AG09309 (cell line): ENCODE results near the gene ANTXRL.
"Not testable (repeated sequence)": the region's sequence is repeated elsewhere in the genome, so short reads cannot be mapped to it uniquely, and the experiment has no call there.

Source experiments
- DNase-seq: peaks from one replicate; pipeline ENCODE4 v3.0.0-alpha.2; 2010; ENCODE audit warnings: low read depth
- H3K4me3 ChIP-seq: 2 replicates; pipeline ENCODE4 v1.5.1; 2011; ENCODE audit warnings: mild to moderate bottlenecking, low read depth, low read length, moderate library complexity; ENCODE audit not compliant: control insufficient read depth
- CTCF ChIP-seq: IDR thresholded peaks from 2 replicates; pipeline ENCODE4 v1.5.1; 2011; ENCODE audit warnings: mild to moderate bottlenecking, low read depth, low read length, inconsistent platforms; ENCODE audit not compliant: insufficient read depth, control insufficient read depth; ENCODE audit errors: missing control alignments

ANTXRL gene

DNA sequence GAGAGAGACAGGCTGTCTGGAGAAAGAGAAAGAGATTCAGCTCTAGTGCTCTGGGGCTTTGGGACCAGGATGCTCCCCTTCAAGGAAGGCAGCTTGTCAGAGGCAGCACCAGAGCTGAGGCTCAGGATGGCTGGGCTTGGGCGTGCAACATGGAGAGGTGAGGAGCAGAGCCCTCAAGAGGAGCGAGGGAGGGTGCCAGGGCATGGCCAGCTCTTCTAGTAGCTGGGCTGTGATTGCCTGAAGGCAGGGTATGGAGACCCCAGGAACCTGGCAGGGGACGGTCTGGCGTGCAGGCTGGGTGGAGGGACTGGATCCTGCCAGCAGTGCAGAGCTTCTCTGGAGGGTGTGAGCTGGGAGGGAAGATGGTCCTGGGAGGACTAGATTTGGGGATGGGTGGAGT, 40.2 kb downstream of the ANTXRL start:
- TF ChIP-seq CTCF: no peak
- DNase-seq: no peak
- H3K4me3 ChIP-seq: no peak overlapping the region

DNA sequence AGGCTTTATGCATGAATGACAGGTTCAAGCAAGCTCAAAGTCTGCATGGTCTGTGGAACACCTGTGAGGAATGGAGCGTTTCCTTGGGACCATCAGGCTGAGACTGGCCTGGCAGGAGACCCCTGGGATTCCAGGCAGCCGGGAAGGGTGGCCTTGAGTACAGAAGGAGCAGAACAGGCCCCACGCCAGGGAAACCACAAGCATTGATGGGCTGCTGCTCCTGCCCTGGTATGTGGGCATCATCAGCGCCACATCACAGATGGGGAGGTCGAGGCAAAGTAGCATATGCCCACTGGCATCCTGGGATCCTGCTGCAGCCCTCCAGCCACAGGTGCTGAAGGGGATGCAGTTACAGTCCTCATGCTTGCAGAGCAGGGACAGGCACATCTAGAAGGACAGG, 40.9 kb downstream of the ANTXRL start:
- no peak for TF ChIP-seq CTCF
- no peak for DNase-seq
- no peak overlapping the region for H3K4me3 ChIP-seq

GRCh38 chr10:46328853-46329689, 42.3 kb downstream of the ANTXRL start:
- H3K4me3 ChIP-seq: no peak overlapping the region
- no peak for DNase-seq
- TF ChIP-seq CTCF: no peak

DNA sequence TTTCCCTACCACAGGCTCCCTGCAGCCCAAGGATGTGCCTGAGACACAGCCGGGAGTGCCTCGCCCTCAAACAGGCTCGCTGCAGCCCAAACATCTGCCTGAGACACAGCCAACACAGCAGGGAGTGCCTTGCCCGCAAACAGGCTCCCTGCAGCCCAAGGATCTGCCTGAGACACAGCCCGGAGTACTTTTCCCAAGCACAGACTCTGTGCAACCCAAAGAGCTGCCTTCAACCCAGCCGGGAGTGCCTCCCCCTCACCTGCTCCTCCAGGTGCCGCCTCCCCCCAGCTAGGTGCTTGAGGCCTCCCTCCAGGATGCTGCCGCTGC, 42.9 kb downstream of the ANTXRL start:
- DNase-seq: no peak
- TF ChIP-seq CTCF: no peak
- H3K4me3 ChIP-seq: no peak overlapping the region

DNA sequence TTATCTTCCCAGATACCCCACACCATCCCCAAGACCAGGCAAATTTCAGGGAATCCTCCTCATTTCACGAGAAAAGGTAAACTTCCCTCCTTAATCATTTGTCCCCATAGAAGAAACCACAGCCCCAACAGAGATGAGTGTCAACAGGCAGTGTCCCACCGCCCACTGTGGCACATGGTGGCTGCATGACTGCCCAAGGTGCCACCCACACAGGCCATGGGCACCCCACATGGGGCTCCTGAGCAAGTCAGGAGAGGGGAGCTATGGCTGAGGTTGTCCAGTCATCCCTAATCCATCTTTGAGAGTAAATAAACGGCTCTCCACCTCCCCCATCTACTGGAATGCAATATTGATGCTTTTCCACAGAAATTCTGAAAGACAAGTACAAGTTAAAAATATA, 44.1 kb downstream of the ANTXRL start:
- TF ChIP-seq CTCF: no peak
- H3K4me3 ChIP-seq: no peak overlapping the region
- DNase-seq: no peak

GRCh38 chr10:46365484-46365883, 78.7 kb downstream of the ANTXRL start:
- not testable (repeated sequence) for H3K4me3 ChIP-seq, DNase-seq

- H3K4me3 ChIP-seq, DNase-seq: not testable (repeated sequence)
Measured at GRCh38 chr10:46367209-46367608, 80.4 kb downstream of the ANTXRL start.

DNA sequence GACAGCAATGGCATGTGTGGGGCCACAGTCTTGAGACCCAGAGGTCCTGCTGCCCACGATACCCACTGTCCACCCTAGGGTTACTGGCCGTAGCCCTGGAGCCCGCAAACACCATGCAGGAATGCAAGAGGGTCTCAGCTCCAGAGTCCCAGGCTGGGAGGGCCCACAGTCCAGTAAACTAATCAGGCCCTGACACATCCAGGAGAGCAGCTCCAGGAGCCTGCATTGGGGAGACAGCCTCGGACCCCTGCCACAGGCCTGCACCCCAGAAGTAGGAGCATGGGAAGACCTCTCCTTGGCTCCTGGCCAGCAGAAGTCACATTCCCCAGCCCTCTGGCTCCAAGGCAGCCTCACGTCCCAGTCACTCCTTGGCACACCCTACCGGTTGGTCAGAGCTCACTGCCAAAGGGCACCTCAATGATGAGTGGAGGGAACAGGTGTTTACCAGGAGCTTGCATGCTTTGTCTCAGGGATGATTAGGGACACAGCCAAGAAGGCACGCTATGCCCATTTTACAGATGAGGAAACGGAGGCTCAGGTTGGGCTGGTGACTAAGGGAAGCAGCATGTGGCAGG, 81.0 kb downstream of the ANTXRL start:
- DNase-seq, H3K4me3 ChIP-seq: not testable (repeated sequence)

DNA sequence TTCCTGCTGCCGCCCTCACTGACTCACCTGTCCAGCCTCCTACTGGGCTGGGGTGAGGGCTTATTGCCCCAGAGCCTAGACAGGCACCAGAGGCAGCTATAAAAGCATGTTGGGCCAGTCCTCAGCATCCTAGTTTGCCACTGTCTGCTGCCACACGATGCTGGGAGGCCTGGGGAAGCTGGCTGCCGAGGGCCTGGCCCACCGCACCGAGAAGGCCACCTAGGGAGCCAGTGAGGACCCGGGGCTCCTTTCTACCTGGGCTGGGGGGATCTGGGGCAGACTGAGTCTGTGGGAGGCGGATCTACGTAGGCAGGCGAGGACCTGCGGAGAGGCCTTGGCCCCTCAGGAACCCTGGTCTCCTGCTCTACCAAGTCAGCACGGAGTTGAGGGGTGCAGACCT, 82.2 kb downstream of the ANTXRL start:
- not testable (repeated sequence) for DNase-seq, H3K4me3 ChIP-seq

DNA sequence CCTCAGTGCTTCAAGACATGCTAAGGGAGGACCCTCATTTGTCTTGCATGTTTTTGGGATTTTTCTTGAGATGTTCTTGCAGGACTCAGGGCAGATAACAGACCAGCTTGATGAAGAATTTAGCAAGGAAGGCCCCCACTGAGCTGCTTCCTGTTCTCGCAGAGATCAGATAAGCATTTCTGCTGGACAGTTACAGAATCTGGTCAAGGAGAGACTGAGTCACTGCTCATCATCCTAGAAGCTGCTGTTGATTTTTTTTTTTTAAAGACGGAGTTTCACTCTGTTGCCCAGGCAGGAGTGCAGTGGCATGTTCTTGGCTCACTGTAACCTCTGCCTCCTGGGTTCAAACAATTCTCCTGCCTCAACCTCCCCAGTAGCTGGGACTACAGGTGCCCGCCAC, 87.6 kb downstream of the ANTXRL start:
- DNase-seq, H3K4me3 ChIP-seq: not testable (repeated sequence)

DNA sequence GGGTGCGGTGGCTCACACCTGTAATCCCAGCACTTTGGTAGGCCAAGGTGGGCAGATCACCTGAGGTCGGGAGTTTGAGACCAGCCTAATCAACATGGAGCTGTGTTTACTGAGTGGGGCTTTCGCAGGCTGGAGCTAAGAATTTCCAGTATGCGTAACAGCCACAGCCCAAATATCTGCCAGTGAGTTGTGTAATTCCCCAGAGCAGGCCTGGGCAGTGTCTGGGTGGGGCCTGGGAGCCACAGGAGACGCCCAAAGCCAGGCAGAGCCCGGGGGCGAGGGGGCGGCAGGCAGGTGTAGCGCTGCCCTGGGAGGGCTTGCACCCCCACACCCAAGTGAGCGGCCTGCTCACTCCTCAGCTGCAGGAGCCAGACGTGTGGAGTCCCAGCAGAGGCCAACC, 88.6 kb downstream of the ANTXRL start, which contains the start of gene ANXA8L1:
TSS of gene ANXA8L1 (plus strand) at position 371 of the 400 bp plus-strand sequence. CDS start 76 bp downstream, outside the sequence.
- H3K4me3 ChIP-seq, DNase-seq: not testable (repeated sequence)

GRCh38 chr10:46377022-46377421, 90.2 kb downstream of the ANTXRL start:
- not testable (repeated sequence) for H3K4me3 ChIP-seq, DNase-seq
